HepG2 (cell line): ENCODE results near the gene SLC25A33. TPM values are rescaled to one million over a fixed set of nuclear protein-coding genes. Genes with fewer than 3 reads are reported as not detected.
A peak's percentile ranks its signal among the peaks of the same experiment; 100 is the strongest.

Experiments used
- ATAD3A ChIP-seq: sonication (generic); formaldehyde crosslinking; IDR thresholded peaks from 2 replicates; pipeline ENCODE4 v1.4.0; 2020; ENCODE audit warnings: missing genetic modification reagents
- CHD2 ChIP-seq: IDR thresholded peaks from 2 replicates; pipeline ENCODE4 v1.6.1; 2011; ENCODE audit warnings: low read depth, low read length, improper control_type of control experiment
- FOSL2 ChIP-seq: sonication (generic); formaldehyde crosslinking; IDR thresholded peaks from 2 replicates; pipeline ENCODE4 v1.4.0; 2020; ENCODE audit warnings: missing genetic modification reagents
- KAT8 ChIP-seq: IDR thresholded peaks from 2 replicates; pipeline ENCODE4 v1.6.1; 2016; ENCODE audit warnings: missing genetic modification reagents, missing compliant biosample characterization
- KDM3A ChIP-seq: IDR thresholded peaks from 2 replicates; pipeline ENCODE4 v1.6.1; 2018; ENCODE audit warnings: low read depth, missing compliant biosample characterization
- KLF16 ChIP-seq, 2 experiments: sonication (generic) in 1 of 2; formaldehyde crosslinking in 1 of 2; IDR thresholded peaks; 2 replicates each; pipeline versions ENCODE4 v1.6.1 to v1.8.0; 2016 to 2023; ENCODE audit warnings: missing genetic modification reagents in 2 of 2, missing compliant biosample characterization in 1 of 2
- MAX ChIP-seq: IDR thresholded peaks from 2 replicates; pipeline ENCODE4 v1.6.1; 2012; ENCODE audit warnings: inconsistent platforms
- MED13 ChIP-seq: sonication (generic); formaldehyde crosslinking; IDR thresholded peaks from 2 replicates; pipeline ENCODE4 v1.5.0; 2020; ENCODE audit warnings: missing genetic modification reagents
- POLR2A ChIP-seq, 2 experiments: IDR thresholded peaks; 2 replicates each; pipeline ENCODE4 v1.6.1; 2011; ENCODE audit warnings: low read depth in 2 of 2, low read length in 2 of 2, mild to moderate bottlenecking in 1 of 2, moderate library complexity in 1 of 2; ENCODE audit not compliant: insufficient read depth in 1 of 2
- PTBP1 ChIP-seq: fragments of 200-400 bp; formaldehyde crosslinking; IDR thresholded peaks from 2 replicates; pipeline ENCODE4 v1.6.1; 2018; ENCODE audit warnings: low read length, low read depth; ENCODE audit not compliant: poor library complexity, severe bottlenecking
- SNAPC4 ChIP-seq: sonication (generic); formaldehyde crosslinking; IDR thresholded peaks from 2 replicates; pipeline ENCODE4 v1.4.0; 2020; ENCODE audit warnings: mild to moderate bottlenecking, missing genetic modification reagents
- SPEN ChIP-seq: sonication (generic); formaldehyde crosslinking; IDR thresholded peaks from 2 replicates; pipeline ENCODE4 v1.5.1; 2020; ENCODE audit warnings: low read depth, mild to moderate bottlenecking, missing genetic modification reagents
- ZBTB14 ChIP-seq: sonication (generic); formaldehyde crosslinking; IDR thresholded peaks from 2 replicates; pipeline ENCODE4 v1.4.0; 2020; ENCODE audit warnings: missing genetic modification reagents
- ZFY ChIP-seq: sonication (generic); formaldehyde crosslinking; IDR thresholded peaks from 2 replicates; pipeline ENCODE4 v1.4.0; 2020; ENCODE audit warnings: missing genetic modification reagents
- ZNF24 ChIP-seq: fragments of 450-650 bp; IDR thresholded peaks from 2 replicates; pipeline ENCODE4 v1.6.1; 2017; ENCODE audit warnings: antibody characterized with exemption, mild to moderate bottlenecking
- ZNF280D ChIP-seq: sonication (generic); formaldehyde crosslinking; IDR thresholded peaks from 2 replicates; pipeline ENCODE4 v1.5.1; 2020; ENCODE audit warnings: mild to moderate bottlenecking, missing genetic modification reagents
- ZNF337 ChIP-seq: sonication (generic); formaldehyde crosslinking; IDR thresholded peaks from 2 replicates; pipeline ENCODE4 v1.5.1; 2020; ENCODE audit warnings: missing genetic modification reagents, low read depth, mild to moderate bottlenecking, borderline replicate concordance
- ZNF343 ChIP-seq: sonication (generic); formaldehyde crosslinking; IDR thresholded peaks from 2 replicates; pipeline ENCODE4 v1.4.0; 2020; ENCODE audit warnings: mild to moderate bottlenecking, missing genetic modification reagents
- ZNF446 ChIP-seq: sonication (generic); formaldehyde crosslinking; IDR thresholded peaks from 2 replicates; pipeline ENCODE4 v1.5.0; 2020; ENCODE audit warnings: mild to moderate bottlenecking, missing genetic modification reagents
- ZNF510 ChIP-seq: sonication (generic); formaldehyde crosslinking; IDR thresholded peaks from 2 replicates; pipeline ENCODE4 v1.4.0; 2020; ENCODE audit warnings: low read depth, mild to moderate bottlenecking, missing genetic modification reagents
- ZNF788 ChIP-seq: sonication (generic); formaldehyde crosslinking; IDR thresholded peaks from 2 replicates; pipeline ENCODE4 v1.5.0; 2020; ENCODE audit warnings: mild to moderate bottlenecking, missing genetic modification reagents, borderline replicate concordance
- ZSCAN12 ChIP-seq: sonication (generic); formaldehyde crosslinking; IDR thresholded peaks from 2 replicates; pipeline ENCODE4 v1.9.0; 2021; ENCODE audit warnings: mild to moderate bottlenecking, missing genetic modification reagents
- polyA plus RNA-seq, 8 experiments: library from polyadenylated mRNA; depleted of rRNA in 3 of 8; stranded (reverse) in 7 of 8; unstranded in 1 of 8; fragments of >200 nt; fragmentation: Illumina TruSeq in 4 of 8; extraction: Trizol in 4 of 8; gene quantifications; 2 replicates each; pipeline versions ENCODE4 v1.2.1 to v1.2.3, GENCODE V29; 2011 to 2016; ENCODE audit warnings: low read depth in 4 of 8, missing spikeins in 1 of 8, mixed read lengths in 1 of 8; ENCODE audit not compliant: insufficient read depth in 1 of 8
- total RNA-seq, 5 experiments: library from RNA; depleted of rRNA; stranded (reverse); fragments of >200 nt; fragmentation: Illumina TruSeq; extraction: Trizol; gene quantifications; 2 replicates each; pipeline ENCODE4 v1.2.3, GENCODE V29; 2016; ENCODE audit warnings: low read depth in 1 of 5

The SLC25A33 gene
- total and polyA plus RNA-seq, 2 of the 13 experiments (the other 11 are each of a cell fraction or from before 2014, with no cell fraction given): 15.4 to 50.3 TPM

- TF ChIP-seq ZBTB14 (peak; percentile 70), ZNF343 (CRISPR knock-in tag) (no peak), ATAD3A (no peak), KLF16 (CRISPR knock-in tag; IDR thresholded peaks at IDR 0.05) (peak in 1 of 2 experiments; percentile 48; a peak in 1 of 4 replicates), ZNF280D (CRISPR knock-in tag) (no peak), MED13 (CRISPR knock-in tag) (no peak), ZNF510 (CRISPR knock-in tag) (0 out of 2 replicates have a peak, but pooled peaks have one; percentile 21), FOSL2 (CRISPR knock-in tag) (0 out of 2 replicates have a peak, but pooled peaks have one; percentile 29), KAT8 (CRISPR knock-in tag) (no peak), SNAPC4 (0 out of 2 replicates have a peak, but pooled peaks have one; percentile 65), KDM3A (CRISPR knock-in tag) (peak; percentile 65; the same call in 1 of the 2 replicates), ZNF337 (no peak), MAX (peak; percentile 91), SPEN (CRISPR knock-in tag) (peak; percentile 72), CHD2 (peak; percentile 93), ZNF788 (CRISPR knock-in tag) (0 out of 2 replicates have a peak, but pooled peaks have one; percentile 16), ZSCAN12 (CRISPR knock-in tag) (no peak), POLR2A (IDR thresholded peaks at IDR 0.05; ENCODE audit: insufficient read depth in 1 of 2, low read depth in 2 of 2, low read length in 2 of 2) (peak; percentile 81 to 84), ZNF24 (no peak), ZFY (peak; percentile 86), ZNF446 (CRISPR knock-in tag) (peak; percentile 48; the same call in 1 of the 2 replicates), PTBP1 (no peak)
Measured at GRCh38 chr1:9539165-9539828, at the start of gene SLC25A33 (continued).
